Activated gamma-delta T cell treated with Interleukin-2 at 50 U/mL for 16 hours (primary cell): ENCODE data around the gene CIDEC.

ENCODE experiments used
- DNase-seq: peaks from one replicate; pipeline ENCODE4 v3.0.0-alpha.2; 2020

The CIDEC gene, protein sequence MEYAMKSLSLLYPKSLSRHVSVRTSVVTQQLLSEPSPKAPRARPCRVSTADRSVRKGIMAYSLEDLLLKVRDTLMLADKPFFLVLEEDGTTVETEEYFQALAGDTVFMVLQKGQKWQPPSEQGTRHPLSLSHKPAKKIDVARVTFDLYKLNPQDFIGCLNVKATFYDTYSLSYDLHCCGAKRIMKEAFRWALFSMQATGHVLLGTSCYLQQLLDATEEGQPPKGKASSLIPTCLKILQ

DNA sequence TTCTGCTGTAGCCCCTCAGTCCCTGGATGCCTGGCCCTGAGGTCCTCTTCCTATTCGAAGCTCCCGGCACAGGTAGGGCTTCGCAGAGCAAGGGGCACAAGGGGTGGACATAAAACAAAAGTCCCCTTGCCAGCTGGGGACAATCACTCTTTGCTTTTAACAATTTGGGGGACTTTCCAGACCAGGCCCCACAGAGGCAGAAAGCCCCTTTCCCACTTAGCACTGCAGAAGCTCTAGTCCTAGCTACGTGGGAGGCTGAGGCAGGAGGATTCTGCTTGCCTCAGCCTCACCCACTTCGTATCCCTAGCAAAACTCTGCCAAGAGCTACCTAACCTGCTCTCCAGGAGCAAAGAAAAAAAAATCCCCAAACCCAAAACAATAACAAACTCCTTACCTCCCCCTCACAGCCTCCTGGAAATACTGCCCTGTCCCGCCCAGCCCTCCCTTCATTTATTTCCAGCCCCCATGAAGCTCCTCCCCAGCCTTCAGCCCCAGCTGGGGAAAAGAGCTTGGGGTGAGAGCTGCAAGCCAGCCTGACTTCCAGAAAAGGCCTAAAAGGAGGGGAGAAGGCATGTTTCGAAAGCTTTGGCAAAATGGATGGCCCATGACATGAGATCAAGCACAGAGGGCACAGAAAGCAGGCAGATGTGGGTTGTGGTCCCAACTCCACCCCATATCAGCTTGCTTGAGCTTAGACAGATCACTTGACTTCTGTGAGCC is at the start of gene CIDEC:
TSS of gene CIDEC (minus strand) at position 424 of the 720 bp plus-strand sequence. CDS start 1,767 bp downstream, outside the sequence.
- no peak for DNase-seq

GRCh38 chr3:9928158-9928557 is 48.1 kb upstream of the CIDEC start:
- no peak for DNase-seq

GRCh38 chr3:9918261-9919038 is 38.4 kb upstream of the CIDEC start:
- no peak for DNase-seq

DNA sequence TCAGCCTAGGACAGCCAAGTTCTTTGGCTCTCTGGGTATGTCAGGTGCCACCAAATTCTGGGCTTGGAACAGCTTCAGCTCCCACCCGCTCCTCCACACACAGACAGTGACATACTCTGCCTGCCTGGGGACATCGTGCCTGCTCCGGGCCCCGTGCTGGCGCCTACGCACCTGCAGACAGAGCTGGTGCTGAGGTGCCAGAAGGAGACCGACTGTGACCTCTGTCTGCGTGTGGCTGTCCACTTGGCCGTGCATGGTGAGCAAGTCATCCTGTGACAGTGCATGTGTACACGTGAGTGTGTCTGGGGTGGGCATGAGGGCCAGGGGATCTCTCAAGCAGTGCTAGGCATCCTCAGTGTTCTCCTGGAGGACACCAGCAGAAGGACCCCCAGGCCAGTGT is 37.8 kb upstream of the CIDEC start:
- no peak for DNase-seq

- DNase-seq, result no peak
Observed at GRCh38 chr3:9916734-9917680, 37.0 kb upstream of the CIDEC start, which contains the start of gene IL17RC. IL17RC (plus strand) TSS chr3:9917098; CDS start chr3:9917316, 218 bp downstream.

- no peak for DNase-seq
Observed at GRCh38 chr3:9916346-9916733, 36.3 kb upstream of the CIDEC start.

- no peak for DNase-seq
Observed at GRCh38 chr3:9915254-9916141, 35.4 kb upstream of the CIDEC start.

GRCh38 chr3:9914559-9915253 is 34.7 kb upstream of the CIDEC start:
- DNase-seq, result no peak

DNA sequence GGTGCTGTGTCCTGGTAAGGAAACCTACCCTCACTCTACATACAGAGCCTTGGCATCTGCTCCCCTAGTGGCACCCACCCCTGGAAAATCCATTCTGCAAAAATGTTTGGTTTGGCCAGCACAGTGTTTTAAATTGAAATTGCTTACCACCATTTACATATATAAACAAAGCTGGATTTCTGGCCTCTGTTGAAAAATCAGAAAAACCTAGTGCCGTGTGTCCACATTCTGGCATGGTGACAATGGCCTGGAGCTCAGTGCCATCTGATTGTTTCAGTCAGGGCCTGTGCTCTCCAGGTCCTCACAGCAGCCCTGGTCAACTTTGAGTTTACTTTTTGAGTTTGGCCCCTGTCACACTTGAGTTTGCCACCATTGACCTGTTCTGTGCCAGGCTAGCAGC is 34.0 kb upstream of the CIDEC start:
- DNase-seq, result no peak

DNA sequence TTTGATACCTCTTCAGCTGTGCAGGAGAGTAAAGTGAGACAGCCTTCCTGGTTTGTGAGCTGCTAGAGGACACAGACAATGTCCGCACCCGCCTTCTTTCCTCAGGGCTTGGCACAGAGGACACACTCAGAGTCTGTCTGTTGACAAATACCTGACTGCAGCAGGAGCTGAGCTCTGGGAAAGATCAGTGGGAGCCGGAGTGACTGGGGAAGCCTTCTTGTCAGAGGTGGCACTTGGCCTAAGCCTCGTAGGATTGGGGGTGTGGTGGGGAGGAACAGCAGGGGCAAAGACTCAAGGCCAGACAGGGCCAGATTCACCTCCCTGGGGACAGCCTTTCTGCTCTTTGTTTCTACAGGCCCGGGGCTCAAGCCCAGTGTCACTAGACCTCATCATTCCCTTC is 33.5 kb upstream of the CIDEC start:
- DNase-seq, result no peak

GRCh38 chr3:9912294-9912935 is 32.4 kb upstream of the CIDEC start:
- no peak for DNase-seq

GRCh38 chr3:9911863-9912262 is 31.8 kb upstream of the CIDEC start:
- DNase-seq, result no peak

DNA sequence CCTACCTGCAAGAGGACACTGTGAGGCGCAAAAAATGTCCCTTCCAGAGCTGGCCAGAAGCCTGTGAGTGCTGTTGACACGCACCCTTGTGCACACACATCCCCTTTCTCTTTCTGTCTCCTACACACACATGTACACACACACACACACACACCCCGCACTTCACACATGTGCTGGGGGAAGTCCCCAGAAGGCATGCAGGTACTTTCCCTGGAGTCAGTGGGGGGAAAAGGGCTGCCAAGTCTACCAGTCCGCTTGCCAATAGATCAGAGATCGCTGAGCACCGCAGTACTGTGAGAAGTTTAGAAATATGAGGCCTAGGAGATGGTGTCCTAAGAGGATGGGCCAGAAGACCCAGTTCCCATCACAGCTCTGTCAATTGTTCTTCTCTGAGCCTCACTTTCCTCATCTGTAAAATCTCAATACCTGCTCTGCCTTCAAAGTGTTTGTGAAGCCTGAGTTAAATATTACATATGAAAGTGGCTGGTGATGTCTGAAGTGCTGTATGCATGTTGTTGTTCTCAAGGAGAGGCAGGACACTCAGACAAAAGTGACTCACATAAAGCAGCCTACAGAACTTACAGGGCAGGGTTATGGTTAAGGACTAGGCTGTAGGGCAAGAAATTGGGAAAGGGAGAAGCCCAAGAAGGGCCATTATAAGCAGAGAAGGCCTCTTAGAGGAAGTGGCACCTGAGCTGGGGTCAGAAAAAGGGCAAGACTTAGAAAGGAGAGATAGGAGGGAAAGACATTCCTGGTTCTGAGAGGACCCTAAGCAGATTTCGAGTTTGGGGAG is 29.4 kb upstream of the CIDEC start:
- no peak for DNase-seq

DNA sequence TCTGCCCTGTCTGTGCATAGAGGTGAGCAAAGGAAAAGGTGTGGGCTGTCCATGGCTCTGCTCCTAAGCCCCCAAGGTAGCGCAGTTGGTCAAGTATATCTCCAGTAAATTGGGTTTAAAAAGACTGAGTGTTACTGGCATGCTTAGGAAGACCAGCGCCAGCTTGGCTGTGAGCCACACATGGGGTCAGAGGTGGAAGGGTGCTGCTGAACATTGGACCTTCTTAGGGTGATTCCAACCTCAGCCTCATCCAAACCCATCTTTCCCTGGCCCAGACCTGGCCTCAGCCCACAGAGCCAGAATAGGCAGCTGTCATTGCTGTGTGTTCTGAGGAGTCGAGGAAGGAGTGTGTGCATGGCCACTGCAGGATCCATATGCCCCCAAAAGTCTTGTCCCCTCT is 28.2 kb upstream of the CIDEC start:
- DNase-seq, result no peak

GRCh38 chr3:9906480-9906879 is 26.4 kb upstream of the CIDEC start:
- DNase-seq, result no peak

GRCh38 chr3:9903904-9904303 is 23.9 kb upstream of the CIDEC start:
- no peak for DNase-seq

- DNase-seq, result no peak
Observed at GRCh38 chr3:9903238-9903624, 23.2 kb upstream of the CIDEC start.

- DNase-seq, result no peak
Observed at GRCh38 chr3:9902372-9903237, 22.6 kb upstream of the CIDEC start, which contains the start of gene IL17RE. IL17RE (plus strand) TSS chr3:9902848; CDS start chr3:9902933, 85 bp downstream.
